ENCODE data around the gene STX19. TPM values are rescaled to one million over a fixed set of nuclear protein-coding genes. Genes with fewer than 3 reads are reported as not detected.

Gene STX19
- total and polyA plus RNA-seq, 2 donors (not counting 1 experiment from before 2014, with no cell fraction given): not detected

DNA sequence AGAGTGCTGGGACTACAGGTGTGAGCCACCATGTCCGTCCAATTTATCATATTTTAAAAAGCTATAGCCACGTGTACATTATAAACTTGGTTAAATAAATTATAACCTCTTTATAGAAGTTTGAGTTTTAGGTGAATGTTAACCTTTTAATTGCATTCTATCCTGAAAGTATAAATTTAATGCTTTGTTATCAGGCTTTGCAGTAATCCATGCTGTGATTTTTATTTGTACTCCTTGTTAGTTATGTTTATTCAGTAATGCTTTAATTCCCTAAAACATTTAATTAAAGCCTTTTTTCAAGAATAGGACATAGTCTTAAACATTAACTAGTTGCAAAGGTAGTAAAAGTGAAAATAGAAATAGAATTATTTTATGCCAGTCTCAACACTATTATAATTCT is 36.8 kb downstream of the STX19 start:
- Histone ChIP-seq H3K27me3 (replicated peaks in 1 of 4; ENCODE audit: control extremely low read depth in 1 of 4, control insufficient read depth in 3 of 4, insufficient read depth in 4 of 4, low read length in 3 of 4) (no peaks in the 10 kb centered on the region), H3K36me3 (replicated peaks in 1 of 2; ENCODE audit: control extremely low read depth in 1 of 2, control insufficient read depth in 1 of 2, extremely low read depth in 1 of 2, insufficient read depth in 2 of 2, low read length in 1 of 2) (no peaks in the 10 kb centered on the region), H3K79me2 (ENCODE audit: control insufficient read depth, insufficient read depth, low read length) (peaks cover 3% of the 10 kb centered on the region), H3K9me3 (ENCODE audit: control extremely low read depth in 1 of 3, control insufficient read depth in 2 of 3, insufficient read depth in 1 of 3, low read length in 2 of 3) (no peaks in the 10 kb centered on the region), H3K9ac (ENCODE audit: low read length) (no peak overlapping the region), H3K4me3 (ENCODE audit: control extremely low read depth in 1 of 5, extremely low read depth in 1 of 5, insufficient read depth in 1 of 5, low read depth in 2 of 5, low read length in 4 of 5) (no peak overlapping the region), H3K27ac (ENCODE audit: low read length in 2 of 2) (no peak overlapping the region), H4K20me1 (ENCODE audit: control insufficient read depth, insufficient read depth, low read length, poor library complexity, severe bottlenecking) (no peaks in the 10 kb centered on the region), H3K4me1 (ENCODE audit: control insufficient read depth in 2 of 2, insufficient read depth in 2 of 2, low read length in 2 of 2) (no peaks in the 10 kb centered on the region), H2AFZ (ENCODE audit: insufficient read depth, low read depth, low read length, poor library complexity, severe bottlenecking) (no peak overlapping the region), H3K4me2 (replicated peaks; ENCODE audit: low read depth, low read length, poor library complexity, severe bottlenecking) (no peak overlapping the region)
- TF ChIP-seq, protein P1, sequence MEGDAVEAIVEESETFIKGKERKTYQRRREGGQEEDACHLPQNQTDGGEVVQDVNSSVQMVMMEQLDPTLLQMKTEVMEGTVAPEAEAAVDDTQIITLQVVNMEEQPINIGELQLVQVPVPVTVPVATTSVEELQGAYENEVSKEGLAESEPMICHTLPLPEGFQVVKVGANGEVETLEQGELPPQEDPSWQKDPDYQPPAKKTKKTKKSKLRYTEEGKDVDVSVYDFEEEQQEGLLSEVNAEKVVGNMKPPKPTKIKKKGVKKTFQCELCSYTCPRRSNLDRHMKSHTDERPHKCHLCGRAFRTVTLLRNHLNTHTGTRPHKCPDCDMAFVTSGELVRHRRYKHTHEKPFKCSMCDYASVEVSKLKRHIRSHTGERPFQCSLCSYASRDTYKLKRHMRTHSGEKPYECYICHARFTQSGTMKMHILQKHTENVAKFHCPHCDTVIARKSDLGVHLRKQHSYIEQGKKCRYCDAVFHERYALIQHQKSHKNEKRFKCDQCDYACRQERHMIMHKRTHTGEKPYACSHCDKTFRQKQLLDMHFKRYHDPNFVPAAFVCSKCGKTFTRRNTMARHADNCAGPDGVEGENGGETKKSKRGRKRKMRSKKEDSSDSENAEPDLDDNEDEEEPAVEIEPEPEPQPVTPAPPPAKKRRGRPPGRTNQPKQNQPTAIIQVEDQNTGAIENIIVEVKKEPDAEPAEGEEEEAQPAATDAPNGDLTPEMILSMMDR (IDR thresholded peaks at IDR 0.05): no peak
- no peak for TF ChIP-seq EZH2 (IDR thresholded peaks at IDR 0.05; ENCODE audit: borderline replicate concordance, insufficient read depth, low read depth, low read length, poor library complexity, severe bottlenecking)
- no peak for DNase-seq
- Mint-ChIP-seq H3K4me1 (no peaks in the 10 kb centered on the region), H3K27me3 (no peaks in the 10 kb centered on the region), H3K9me3 (ENCODE audit: insufficient read depth) (no peaks in the 10 kb centered on the region), H3K27ac (no peak overlapping the region), H3K4me3 (no peak overlapping the region)
- ATAC-seq (ENCODE audit: low read depth): no peak
- WGBS (ENCODE audit: insufficient coverage): no CpG with 5 or more reads among the region's 2 CpGs
- intact Hi-C loops (cut with micrococcal nuclease): no loop called here
- ChIA-PET POLR2A (no interaction called here), CTCF (interaction anchor here (1.1 kb wide), 1 partner anchor 78 kb away, joined by 3 read pairs; no protein-coding TSS in a partner anchor)

DNA sequence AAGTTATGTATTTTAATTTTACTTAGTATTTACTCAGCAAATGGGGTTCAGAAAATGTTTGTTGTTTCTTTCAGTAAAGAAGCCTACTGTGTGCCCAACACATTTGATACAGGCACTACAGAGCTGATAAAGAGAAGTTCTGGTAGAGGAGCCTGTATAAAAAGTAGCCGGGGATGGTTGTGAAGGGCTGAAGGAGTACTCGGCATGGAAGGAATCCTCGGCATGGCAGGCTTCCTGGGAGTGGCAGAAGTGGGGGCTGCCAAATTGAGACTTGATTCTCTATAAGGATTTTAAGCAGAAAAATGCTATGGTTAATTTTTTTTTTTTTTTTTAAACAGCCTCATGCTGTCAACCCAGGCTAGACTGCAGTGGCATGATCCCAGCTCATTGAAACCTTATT is 39.2 kb downstream of the STX19 start:
- Histone ChIP-seq H2AFZ (ENCODE audit: insufficient read depth, low read depth, low read length, poor library complexity, severe bottlenecking) (no peak overlapping the region), H3K36me3 (replicated peaks in 1 of 2; ENCODE audit: control extremely low read depth in 1 of 2, control insufficient read depth in 1 of 2, extremely low read depth in 1 of 2, insufficient read depth in 2 of 2, low read length in 1 of 2) (no peaks in the 10 kb centered on the region), H3K27me3 (replicated peaks in 1 of 4; ENCODE audit: control extremely low read depth in 1 of 4, control insufficient read depth in 3 of 4, insufficient read depth in 4 of 4, low read length in 3 of 4) (no peaks in the 10 kb centered on the region), H3K4me1 (ENCODE audit: control insufficient read depth in 2 of 2, insufficient read depth in 2 of 2, low read length in 2 of 2) (no peaks in the 10 kb centered on the region), H4K20me1 (ENCODE audit: control insufficient read depth, insufficient read depth, low read length, poor library complexity, severe bottlenecking) (no peaks in the 10 kb centered on the region), H3K4me2 (replicated peaks; ENCODE audit: low read depth, low read length, poor library complexity, severe bottlenecking) (no peak overlapping the region), H3K9ac (ENCODE audit: low read length) (no peak overlapping the region), H3K9me3 (ENCODE audit: control extremely low read depth in 1 of 3, control insufficient read depth in 2 of 3, insufficient read depth in 1 of 3, low read length in 2 of 3) (no peaks in the 10 kb centered on the region), H3K4me3 (ENCODE audit: control extremely low read depth in 1 of 5, extremely low read depth in 1 of 5, insufficient read depth in 1 of 5, low read depth in 2 of 5, low read length in 4 of 5) (no peak overlapping the region), H3K79me2 (ENCODE audit: control insufficient read depth, insufficient read depth, low read length) (peaks cover 3% of the 10 kb centered on the region), H3K27ac (ENCODE audit: low read length in 2 of 2) (no peak overlapping the region)
- Mint-ChIP-seq H3K27ac (no peak overlapping the region), H3K27me3 (no peaks in the 10 kb centered on the region), H3K4me3 (no peak overlapping the region), H3K4me1 (no peaks in the 10 kb centered on the region), H3K9me3 (ENCODE audit: insufficient read depth) (no peaks in the 10 kb centered on the region)
- no peak for DNase-seq
- ChIA-PET CTCF (no interaction called here), POLR2A (no interaction called here)
- TF ChIP-seq, protein P1 (IDR thresholded peaks at IDR 0.05): no peak
- TF ChIP-seq EZH2 (IDR thresholded peaks at IDR 0.05; ENCODE audit: borderline replicate concordance, insufficient read depth, low read depth, low read length, poor library complexity, severe bottlenecking): no peak
- intact Hi-C loops (cut with micrococcal nuclease): no loop called here
- 100% methylated on average over 3 of the region's 3 CpGs for WGBS (ENCODE audit: insufficient coverage)
- ATAC-seq (ENCODE audit: low read depth): no peak
